GM23248 (cell line): ENCODE data around the gene ABCA1. TPM values are rescaled to one million over a fixed set of nuclear protein-coding genes. Genes with fewer than 3 reads are reported as not detected.

Source experiments
- DNase-seq: peaks from one replicate; pipeline ENCODE4 v3.0.0-alpha.2; 2015
- H2AFZ ChIP-seq: fragments of 200-600 bp; sonication (generic); 2 replicates; pipeline ENCODE4 v1.6.1; 2016; ENCODE audit warnings: antibody characterized with exemption
- H3F3A ChIP-seq: fragments of 200-600 bp; sonication (generic); 2 replicates; pipeline ENCODE4 v1.6.1; 2016; ENCODE audit warnings: mild to moderate bottlenecking, antibody characterized with exemption, mixed run types; ENCODE audit not compliant: insufficient read depth
- H3K27ac ChIP-seq: fragments of 200-600 bp; sonication (generic); 2 replicates; pipeline ENCODE4 v1.5.1; 2016; ENCODE audit warnings: mild to moderate bottlenecking
- H3K27me3 ChIP-seq: fragments of 200-600 bp; sonication (generic); replicated peaks from 2 replicates; pipeline ENCODE4 v1.6.1; 2016; ENCODE audit warnings: mild to moderate bottlenecking; ENCODE audit not compliant: insufficient read depth
- H3K36me3 ChIP-seq: fragments of 200-600 bp; sonication (generic); 2 replicates; pipeline ENCODE4 v1.6.1; 2016; ENCODE audit warnings: low read depth, mild to moderate bottlenecking
- H3K4me1 ChIP-seq: fragments of 200-600 bp; sonication (generic); 2 replicates; pipeline ENCODE4 v1.6.1; 2016; ENCODE audit warnings: mild to moderate bottlenecking; ENCODE audit not compliant: insufficient read depth
- H3K4me2 ChIP-seq: fragments of 200-600 bp; sonication (generic); one replicate; pipeline ENCODE4 v1.6.1; 2016; ENCODE audit warnings: mild to moderate bottlenecking; ENCODE audit not compliant: unreplicated experiment
- H3K4me3 ChIP-seq: fragments of 200-600 bp; sonication (generic); 2 replicates; pipeline ENCODE4 v1.5.1; 2016; ENCODE audit warnings: mild to moderate bottlenecking
- H3K79me2 ChIP-seq: fragments of 200-600 bp; sonication (generic); 2 replicates; pipeline ENCODE4 v1.6.1; 2016; ENCODE audit warnings: mild to moderate bottlenecking; ENCODE audit not compliant: insufficient read depth
- H3K9ac ChIP-seq: fragments of 200-600 bp; sonication (generic); 2 replicates; pipeline ENCODE4 v1.6.1; 2016; ENCODE audit warnings: mild to moderate bottlenecking
- H3K9me2 ChIP-seq: fragments of 200-600 bp; sonication (generic); 2 replicates; pipeline ENCODE4 v1.6.1; 2016; ENCODE audit warnings: mixed run types, mild to moderate bottlenecking, moderate library complexity; ENCODE audit not compliant: insufficient read depth
- H3K9me3 ChIP-seq: fragments of 200-600 bp; sonication (generic); one replicate; pipeline ENCODE4 v1.6.1; 2017; ENCODE audit warnings: low read depth
- H4K20me1 ChIP-seq: fragments of 200-600 bp; sonication (generic); 2 replicates; pipeline ENCODE4 v1.6.0; 2016; ENCODE audit not compliant: insufficient read depth
- EZH2 ChIP-seq: fragments of 200-600 bp; sonication (generic); IDR thresholded peaks from 2 replicates; pipeline ENCODE4 v1.6.1; 2018; ENCODE audit warnings: antibody characterized with exemption, mild to moderate bottlenecking; ENCODE audit not compliant: insufficient read depth, poor library complexity, severe bottlenecking
- EZH2phosphoT487 ChIP-seq: fragments of 200-600 bp; sonication (generic); IDR thresholded peaks from 2 replicates; pipeline ENCODE4 v1.6.1; 2018; ENCODE audit warnings: antibody characterized with exemption, moderate library complexity, mild to moderate bottlenecking, low read depth; ENCODE audit not compliant: insufficient read depth
- WGBS, 2 experiments: methylation state at CpG; one replicate each; pipeline ENCODE4 v1.1.6; 2015 to 2017; ENCODE audit warnings: low lambda C conversion rate in 2 of 2, low coverage in 1 of 2; ENCODE audit errors: missing lambda C conversion rate in 2 of 2; 5-methylcytosine and 5-hydroxymethylcytosine counted together
- in situ Hi-C: fragments of 300-500 bp; cut with MboI; formaldehyde crosslinking; loops from 2 replicates; pipeline ENCODE4 v1.15.0; 2020
- polyA plus RNA-seq: library from polyadenylated mRNA; unstranded; fragments of >200 nt; fragmentation: Nextera tagmentation; extraction: Ambion mirVana; gene quantifications from 2 replicates; pipeline ENCODE4 v1.2.1, GENCODE V29; 2016
- total RNA-seq: library from RNA; depleted of rRNA; stranded (reverse); fragments of >200 nt; shearing (Covaris generic); gene quantifications from 2 replicates; pipeline ENCODE4 v1.2.3, GENCODE V29; 2014

The ABCA1 gene
- total and polyA plus RNA-seq, 2 experiments from 2014 or later: 6.8 to 15.9 TPM

DNA sequence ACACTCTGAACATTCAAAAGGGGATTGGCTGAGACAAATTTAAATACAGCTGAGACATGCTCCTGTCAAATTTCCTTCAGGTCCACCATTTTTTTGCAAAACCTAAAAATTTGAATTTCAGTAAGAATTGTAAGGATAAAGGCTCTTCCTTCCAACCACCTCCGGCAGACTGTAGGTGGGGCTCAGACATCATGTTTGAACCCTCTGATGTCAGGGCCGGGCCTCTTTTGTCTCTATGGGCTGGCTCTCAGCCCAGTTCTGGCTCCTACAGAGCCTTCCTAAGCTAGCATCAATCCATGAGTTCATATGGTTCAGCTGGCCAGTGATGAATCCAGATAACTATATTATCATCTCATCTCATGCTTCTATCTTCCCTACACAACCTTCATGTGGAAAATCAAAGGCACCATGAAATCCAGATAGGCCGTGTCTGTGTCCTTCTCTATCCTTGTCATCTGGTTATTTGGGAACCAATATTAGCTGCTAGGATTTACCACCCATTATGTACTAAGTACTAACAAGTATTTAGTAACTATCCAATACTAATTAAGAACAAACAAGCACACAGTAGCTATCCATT lies 119.8 kb downstream of the ABCA1 start:
- Histone ChIP-seq H4K20me1 (no peaks in the 10 kb centered on the region), H3K4me1 (peaks cover 22% of the 10 kb centered on the region), H3K4me2 (no peak overlapping the region), H3K36me3 (no peaks in the 10 kb centered on the region; the same call in 1 of the 2 replicates), H3K27ac (no peak overlapping the region), H3K9ac (no peak overlapping the region), H2AFZ (no peak overlapping the region), H3K4me3 (no peak overlapping the region), H3K9me3 (no peaks in the 10 kb centered on the region), H3K27me3 (no peaks in the 10 kb centered on the region), H3K9me2 (no peaks in the 10 kb centered on the region), H3F3A (peaks cover 20% of the 10 kb centered on the region), H3K79me2 (no peaks in the 10 kb centered on the region)
- 40 to 52% methylated on average over 3 of the region's 3 CpGs for WGBS, 2 experiments
- TF ChIP-seq EZH2phosphoT487: no peak
- no peak for TF ChIP-seq EZH2
- in situ Hi-C loops: no loop called here
- DNase-seq: peak; percentile 83

DNA sequence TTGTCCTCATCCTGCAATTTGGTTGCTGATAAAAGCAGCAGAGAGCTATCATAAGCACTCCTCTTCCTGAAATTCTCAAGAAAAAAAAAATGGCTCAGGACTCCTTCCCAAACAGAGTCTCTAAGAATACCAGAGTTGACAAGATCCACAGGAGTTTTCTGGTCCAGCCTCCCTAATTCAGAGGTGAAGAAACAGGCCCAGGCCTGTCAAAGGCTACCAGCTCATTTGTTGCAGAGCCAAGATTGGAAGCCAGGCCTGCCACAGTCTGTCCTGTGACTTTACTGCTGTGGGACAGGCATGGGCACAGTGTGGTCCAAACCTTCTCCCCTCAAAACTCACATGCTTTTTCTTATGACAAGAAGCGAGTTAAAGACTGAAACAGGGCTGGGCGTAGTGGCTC lies 122.5 kb downstream of the ABCA1 start:
- Histone ChIP-seq H3K9me2 (no peaks in the 10 kb centered on the region), H3K4me3 (no peak overlapping the region), H3K9me3 (no peaks in the 10 kb centered on the region), H3K4me2 (no peak overlapping the region), H2AFZ (no peak overlapping the region), H3K27ac (no peak overlapping the region), H3F3A (peaks cover 4% of the 10 kb centered on the region; the same call in 1 of the 2 replicates), H3K9ac (no peak overlapping the region), H3K79me2 (no peaks in the 10 kb centered on the region), H3K36me3 (no peaks in the 10 kb centered on the region; the same call in 1 of the 2 replicates), H3K4me1 (peaks cover 8% of the 10 kb centered on the region), H3K27me3 (no peaks in the 10 kb centered on the region), H4K20me1 (no peaks in the 10 kb centered on the region)
- in situ Hi-C loops: no loop called here
- DNase-seq: no peak
- 100% methylated on average over 2 of the region's 2 CpGs for WGBS, 2 experiments
- TF ChIP-seq EZH2phosphoT487: no peak
- no peak for TF ChIP-seq EZH2

DNA sequence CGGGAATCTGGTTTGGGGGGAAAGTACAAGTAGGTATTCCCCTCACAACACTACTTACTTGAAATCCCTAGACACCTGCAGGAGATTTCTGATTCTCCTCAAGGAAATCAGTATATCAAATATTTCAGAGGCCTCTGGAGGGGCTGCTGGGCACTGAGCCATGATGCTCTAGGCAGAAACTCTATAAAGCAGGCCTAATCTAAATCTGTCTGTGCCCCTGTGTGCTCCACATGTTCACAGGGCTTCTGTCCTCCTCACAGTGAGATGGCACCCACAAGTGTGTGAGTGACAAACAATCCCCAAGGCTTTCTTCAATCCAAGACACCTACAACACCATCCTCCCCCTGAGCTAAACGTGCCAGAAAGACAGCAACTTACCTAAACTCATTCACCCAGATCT lies 125.0 kb downstream of the ABCA1 start:
- Histone ChIP-seq H3K9me2 (no peaks in the 10 kb centered on the region), H2AFZ (no peak overlapping the region), H4K20me1 (no peaks in the 10 kb centered on the region), H3K79me2 (no peaks in the 10 kb centered on the region), H3K36me3 (no peaks in the 10 kb centered on the region; the same call in 1 of the 2 replicates), H3F3A (no peaks in the 10 kb centered on the region), H3K4me2 (no peak overlapping the region), H3K9ac (no peak overlapping the region), H3K9me3 (no peaks in the 10 kb centered on the region), H3K4me3 (no peak overlapping the region), H3K27me3 (no peaks in the 10 kb centered on the region), H3K27ac (no peak overlapping the region), H3K4me1 (no peaks in the 10 kb centered on the region)
- TF ChIP-seq EZH2phosphoT487 (no peak), EZH2 (no peak)
- in situ Hi-C loops: no loop called here
- no peak for DNase-seq
- WGBS, 2 experiments: 53 to 60% methylated on average over 2 of the region's 2 CpGs

DNA sequence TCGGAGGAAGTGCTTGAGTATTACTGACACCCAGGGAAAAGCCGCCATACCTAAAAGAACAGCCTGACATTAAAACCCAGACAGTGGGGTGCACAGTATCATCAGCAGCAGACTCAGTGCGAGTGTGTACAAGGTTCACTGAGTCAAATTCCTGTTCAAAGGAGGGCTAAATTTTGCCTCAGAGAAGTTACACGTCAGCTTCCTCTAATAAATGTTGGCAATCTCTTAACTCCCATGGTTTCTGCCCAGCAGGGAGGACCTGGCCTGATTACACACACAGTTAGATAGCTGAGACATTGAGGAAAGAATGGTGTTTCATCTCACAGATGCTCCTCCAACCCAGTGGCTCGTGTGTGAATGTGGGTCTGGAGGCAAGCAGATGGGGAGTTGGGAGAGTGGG lies 125.8 kb downstream of the ABCA1 start:
- Histone ChIP-seq H3K4me2 (no peak overlapping the region), H3K9ac (no peak overlapping the region), H3K79me2 (no peaks in the 10 kb centered on the region), H4K20me1 (no peaks in the 10 kb centered on the region), H3K9me2 (no peaks in the 10 kb centered on the region), H3K4me1 (no peaks in the 10 kb centered on the region), H2AFZ (no peak overlapping the region), H3K4me3 (no peak overlapping the region), H3K9me3 (no peaks in the 10 kb centered on the region), H3K27me3 (no peaks in the 10 kb centered on the region), H3K36me3 (no peaks in the 10 kb centered on the region; the same call in 1 of the 2 replicates), H3F3A (no peaks in the 10 kb centered on the region), H3K27ac (no peak overlapping the region)
- TF ChIP-seq EZH2 (no peak), EZH2phosphoT487 (no peak)
- in situ Hi-C loops: no loop called here
- peak; percentile 28 for DNase-seq
- 76 to 78% methylated on average over 5 of the region's 5 CpGs for WGBS, 2 experiments
